GM18873 (cell line): ENCODE measurements around the gene NEB.

ENCODE experiments used
- ATAC-seq: cut with Tn5 transposase; IDR thresholded peaks from one replicate; pipeline ENCODE4 v1.9.1; 2021; ENCODE audit warnings: mild to moderate bottlenecking, moderate library complexity, moderate number of reproducible peaks; ENCODE audit not compliant: unreplicated experiment, low FRiP score

NEB gene

GRCh38 chr2:151506170-151506569 lies 228.1 kb downstream of the NEB start:
- ATAC-seq: no peak

GRCh38 chr2:151498178-151498577 lies 236.1 kb downstream of the NEB start:
- ATAC-seq: no peak

- ATAC-seq: no peak
Observed at GRCh38 chr2:151491496-151491895, 242.8 kb downstream of the NEB start.

- no peak for ATAC-seq
Observed at GRCh38 chr2:151490276-151490675, 244.0 kb downstream of the NEB start.

- ATAC-seq: no peak
Observed at GRCh38 chr2:151486053-151486452, 248.2 kb downstream of the NEB start.

GRCh38 chr2:151484100-151484499 lies 250.2 kb downstream of the NEB start:
- ATAC-seq: no peak

- no peak for ATAC-seq
Observed at GRCh38 chr2:151483546-151483945, 250.7 kb downstream of the NEB start.

GRCh38 chr2:151482171-151482725 lies 252.0 kb downstream of the NEB start:
- no peak for ATAC-seq

GRCh38 chr2:151481744-151482143 lies 252.5 kb downstream of the NEB start:
- no peak for ATAC-seq

GRCh38 chr2:151478011-151478410 lies 256.3 kb downstream of the NEB start:
- ATAC-seq: no peak

- no peak for ATAC-seq
Observed at GRCh38 chr2:151476287-151476686, 258.0 kb downstream of the NEB start.

- no peak for ATAC-seq
Observed at GRCh38 chr2:151475071-151475470, 259.2 kb downstream of the NEB start.

- no peak for ATAC-seq
Observed at GRCh38 chr2:151472966-151473365, 261.3 kb downstream of the NEB start.

GRCh38 chr2:151470556-151470955 lies 263.7 kb downstream of the NEB start:
- ATAC-seq: no peak

GRCh38 chr2:151465771-151466170 lies 268.5 kb downstream of the NEB start:
- no peak for ATAC-seq

- ATAC-seq: no peak
Observed at GRCh38 chr2:151459358-151459757, 274.9 kb downstream of the NEB start.

- ATAC-seq: no peak
Observed at GRCh38 chr2:151439127-151439526, 295.1 kb downstream of the NEB start.

- ATAC-seq: no peak
Observed at GRCh38 chr2:151438506-151438905, 295.8 kb downstream of the NEB start.

- no peak for ATAC-seq
Observed at GRCh38 chr2:151437630-151438029, 296.6 kb downstream of the NEB start.
